ENCODE data around the gene SCO1.
"Not testable (repeated sequence)": the region's sequence is repeated elsewhere in the genome, so short reads cannot be mapped to it uniquely, and the experiment has no call there.

The SCO1 gene

DNA sequence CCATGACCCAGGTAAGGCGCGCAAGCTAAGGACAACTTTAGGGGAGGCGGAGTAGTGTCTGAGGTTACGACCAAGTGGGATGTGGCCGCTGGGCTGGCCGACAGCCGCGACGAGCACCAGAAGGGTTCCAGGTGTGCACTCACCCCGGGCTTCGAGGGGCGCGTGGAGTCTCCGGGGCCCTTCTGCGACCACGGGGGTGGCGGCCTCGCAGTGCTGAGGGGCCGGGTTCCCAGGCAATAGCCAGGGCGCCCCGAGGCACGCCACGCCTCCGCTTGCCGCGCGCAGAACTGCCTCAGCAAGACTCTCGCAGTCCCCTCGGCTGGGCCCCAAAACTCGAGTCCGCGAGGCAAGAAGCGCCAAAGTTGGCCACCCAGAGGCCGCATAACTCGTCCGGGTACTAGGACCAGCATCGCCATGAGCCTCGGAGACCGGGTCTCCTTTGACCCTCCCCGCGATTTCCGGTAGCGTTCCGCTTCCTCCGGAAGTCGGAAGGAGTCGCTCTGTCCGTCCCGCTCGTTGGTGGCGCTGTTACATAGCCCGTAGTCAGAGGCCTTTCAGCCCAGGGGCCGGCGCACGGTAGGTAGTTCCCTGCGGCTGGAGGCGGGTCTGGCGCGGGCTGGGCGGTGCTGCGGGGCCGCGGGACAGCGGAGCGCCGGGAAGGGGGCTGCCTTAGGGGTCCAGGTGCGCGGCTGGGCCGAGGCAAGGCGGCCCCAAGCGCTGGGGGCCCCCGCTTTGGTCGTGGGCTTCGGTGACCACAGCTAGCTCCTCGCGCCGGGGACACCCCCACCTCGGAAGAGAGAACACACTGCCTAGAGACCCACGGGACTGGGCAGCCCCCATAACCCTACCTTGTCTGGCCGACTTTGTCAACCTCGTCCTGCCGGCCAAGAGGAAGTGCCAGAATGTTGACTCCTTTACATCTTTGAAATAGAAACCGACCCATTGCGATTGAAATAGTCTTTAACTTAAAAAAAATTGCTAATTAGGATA, at the start of gene SCO1, which contains the start of gene ADPRM:
TSS of gene SCO1 (minus strand) at position 442 of the 990 bp plus-strand sequence. CDS start at position 416, 26 bp downstream.
TSS of gene ADPRM (plus strand) at position 503 of the 990 bp plus-strand sequence. CDS start 7,333 bp downstream, outside the sequence.
- peak; percentile 92 for DNase-seq (ENCODE audit: low spot score)

DNA sequence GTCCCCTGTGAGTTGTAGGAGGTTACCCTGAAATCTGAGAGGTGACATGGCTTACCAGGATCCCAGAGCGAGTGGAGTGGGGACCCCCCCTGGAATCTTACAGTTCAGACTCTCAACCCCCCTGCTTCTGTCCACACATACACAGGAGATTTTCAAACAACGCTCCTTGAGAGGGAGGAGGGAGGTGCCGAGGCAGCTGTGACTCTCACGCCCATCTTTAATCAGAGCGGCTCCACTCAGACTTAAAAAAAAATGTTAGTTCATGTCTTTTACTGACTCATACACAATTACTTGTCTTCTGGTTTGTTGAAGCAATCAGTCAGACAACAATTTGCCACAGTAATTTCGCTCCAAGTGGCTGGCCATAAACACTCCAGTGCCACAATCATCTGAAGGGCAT, 47.9 kb upstream of the SCO1 start:
- no peak for DNase-seq (ENCODE audit: low spot score)

DNA sequence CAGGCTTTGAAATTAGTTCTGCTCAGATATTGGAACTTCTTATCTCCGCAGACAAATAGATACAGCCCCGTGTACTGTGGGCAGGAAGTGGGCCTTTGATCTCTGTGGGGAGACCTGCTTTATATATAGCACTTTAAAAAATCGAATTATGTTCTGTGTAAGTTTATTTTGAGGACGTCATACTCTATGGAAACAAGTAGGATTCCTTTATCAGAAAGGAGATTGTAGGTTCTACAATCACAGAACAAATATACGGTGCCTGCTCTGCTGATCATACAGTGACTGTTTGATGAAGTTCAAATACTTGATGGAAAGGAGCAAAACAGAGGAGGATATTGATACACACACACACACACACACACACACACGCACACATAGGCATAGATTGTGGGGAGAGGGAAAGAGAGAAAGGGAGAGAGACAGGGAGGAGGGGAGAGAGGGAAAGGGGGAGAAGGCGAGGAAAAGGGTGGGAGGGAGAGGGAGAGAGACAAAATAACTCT, 47.2 kb upstream of the SCO1 start:
- DNase-seq (ENCODE audit: low spot score), result no peak

DNA sequence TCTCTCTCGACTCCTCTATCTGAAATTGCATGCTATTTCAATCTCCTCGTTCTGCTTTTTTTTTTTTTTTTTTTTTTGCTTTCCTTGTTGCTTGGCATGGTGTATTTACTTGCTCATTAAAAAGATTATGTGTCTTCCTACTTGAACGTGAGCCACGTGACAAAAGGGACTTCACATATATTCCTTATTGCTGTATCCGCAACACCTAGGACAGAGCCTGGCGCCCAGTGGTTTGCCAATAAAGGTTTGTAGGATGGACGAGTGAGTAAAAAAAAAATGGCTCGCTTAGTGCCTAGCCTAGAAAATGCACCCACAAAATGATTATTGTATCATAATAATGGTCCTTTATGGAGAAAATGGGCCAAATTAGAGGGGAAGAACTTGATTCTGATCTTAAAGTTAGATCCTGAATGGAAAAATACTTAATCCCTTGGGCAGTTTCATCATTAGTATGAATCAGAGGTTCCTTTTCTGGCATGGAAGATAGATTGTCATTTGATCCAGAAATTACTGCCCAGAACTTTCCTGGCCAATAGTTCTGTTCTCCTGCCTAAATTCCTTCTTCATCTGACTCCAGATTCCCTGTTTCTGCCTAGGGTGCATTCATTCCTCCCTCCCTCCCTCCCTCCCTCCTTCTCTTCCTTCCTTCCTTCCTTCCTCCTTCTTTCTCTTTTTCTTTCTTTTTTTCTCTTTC, 46.1 kb upstream of the SCO1 start:
- no peak for DNase-seq (ENCODE audit: low spot score)

DNA sequence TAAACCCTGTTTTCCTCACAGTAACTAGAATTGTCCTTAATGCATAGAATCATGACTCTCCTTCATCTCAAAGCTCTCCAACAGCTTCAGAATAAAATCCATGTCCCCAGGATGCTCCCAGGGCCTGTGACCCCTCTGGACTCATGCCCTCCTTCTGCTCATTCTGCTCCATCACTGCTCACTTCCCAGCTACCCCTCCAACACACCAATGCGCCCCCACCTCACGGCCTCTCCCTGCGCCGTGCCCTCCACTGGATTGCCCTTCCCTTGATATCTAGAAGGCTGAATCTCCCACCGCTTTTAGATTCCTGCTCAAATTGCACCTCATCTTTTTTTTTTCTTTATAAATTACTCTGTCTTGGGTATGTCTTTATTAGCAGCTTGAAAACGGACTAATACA, 45.1 kb upstream of the SCO1 start:
- no peak for DNase-seq (ENCODE audit: low spot score)

DNA sequence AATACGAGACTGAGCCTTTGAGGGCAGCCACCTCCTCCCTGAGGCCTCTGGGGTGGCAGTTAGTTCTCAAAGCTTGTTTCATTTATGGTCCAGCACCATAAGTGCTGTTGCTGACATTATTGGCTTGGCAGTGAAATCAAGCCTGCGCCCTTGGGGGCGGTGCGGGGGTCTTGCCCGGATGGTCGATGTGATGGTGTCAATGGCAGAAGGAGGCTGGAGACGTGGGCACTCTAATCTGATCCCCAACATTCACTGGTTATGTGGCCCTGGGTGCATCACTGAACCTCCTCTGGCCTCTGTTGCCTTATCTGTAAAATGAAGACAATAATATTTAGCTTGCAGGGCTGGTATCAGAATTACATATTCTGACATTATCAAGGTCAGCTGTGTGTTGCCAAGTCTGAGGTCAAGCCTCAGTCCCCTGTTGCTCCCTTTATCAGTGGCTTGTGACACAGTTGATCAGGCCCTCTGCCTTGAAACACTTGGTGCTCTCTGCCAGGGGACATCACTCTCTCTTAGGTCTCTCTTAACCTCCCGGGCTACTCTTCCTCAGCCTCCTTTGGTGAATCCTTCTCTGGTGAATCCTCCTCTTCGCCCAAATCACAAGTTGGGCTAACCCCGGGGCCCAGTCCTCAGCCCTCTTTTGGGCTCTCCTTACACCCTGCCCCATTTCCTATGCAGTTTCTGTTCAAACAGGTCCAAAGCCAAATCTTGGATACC, 44.2 kb upstream of the SCO1 start:
- DNase-seq (ENCODE audit: low spot score), result no peak

DNA sequence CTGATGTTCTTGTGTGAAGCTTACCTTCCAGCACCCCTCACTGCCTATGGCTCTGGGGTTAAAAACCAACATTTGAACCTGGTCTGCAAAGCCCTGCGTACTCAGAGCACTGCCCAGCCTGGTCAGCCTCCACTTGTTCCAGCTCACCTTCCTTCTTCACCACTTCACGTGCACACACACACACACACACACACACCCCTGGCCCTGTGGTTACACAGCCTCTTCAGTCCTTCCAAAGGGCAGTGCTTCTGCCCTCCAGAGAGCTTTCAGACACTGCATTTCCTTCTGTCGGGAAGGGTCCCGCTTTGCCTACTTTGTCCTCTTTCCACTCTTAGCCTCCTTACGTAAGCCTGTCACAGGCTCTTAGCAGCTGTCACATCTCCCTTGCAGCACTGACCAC, 42.1 kb upstream of the SCO1 start:
- no peak for DNase-seq (ENCODE audit: low spot score)

DNA sequence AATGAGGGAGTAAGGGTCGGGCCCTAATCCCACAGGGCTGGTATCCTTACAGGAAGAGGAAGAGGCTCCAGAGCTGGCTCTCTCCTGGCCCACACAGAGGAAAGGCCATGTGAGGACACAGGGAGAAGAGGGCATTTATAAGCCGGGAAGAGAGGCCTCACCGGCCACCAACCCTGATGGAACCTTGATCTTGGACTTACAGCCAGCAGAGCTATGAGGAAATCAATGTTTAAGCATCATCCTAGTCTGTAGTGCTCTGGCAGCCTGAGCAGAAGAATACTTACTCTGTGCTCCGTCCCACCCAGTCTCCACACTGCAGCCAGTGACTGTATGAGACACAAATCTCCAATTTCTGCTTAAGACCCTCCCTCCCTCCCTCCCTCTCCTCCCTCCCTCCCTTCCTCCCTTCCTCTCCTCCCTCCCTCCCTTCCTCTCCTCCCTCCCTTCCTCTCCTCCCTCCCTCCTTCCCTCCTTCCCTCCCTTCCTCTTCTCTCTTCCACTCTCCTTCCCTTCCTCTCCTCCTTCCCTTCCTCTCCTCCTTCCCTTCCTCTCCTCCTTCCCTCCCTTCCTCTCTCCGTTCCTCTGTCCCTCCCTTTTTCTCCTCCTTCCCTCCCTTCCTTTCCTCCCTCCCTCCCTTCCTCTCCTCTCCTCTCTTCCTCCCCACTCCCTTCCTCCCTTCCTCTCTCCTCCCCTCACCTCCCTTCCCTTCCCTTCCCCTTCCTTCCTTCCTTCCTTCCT, 41.4 kb upstream of the SCO1 start:
- DNase-seq (ENCODE audit: low spot score), result no peak

DNA sequence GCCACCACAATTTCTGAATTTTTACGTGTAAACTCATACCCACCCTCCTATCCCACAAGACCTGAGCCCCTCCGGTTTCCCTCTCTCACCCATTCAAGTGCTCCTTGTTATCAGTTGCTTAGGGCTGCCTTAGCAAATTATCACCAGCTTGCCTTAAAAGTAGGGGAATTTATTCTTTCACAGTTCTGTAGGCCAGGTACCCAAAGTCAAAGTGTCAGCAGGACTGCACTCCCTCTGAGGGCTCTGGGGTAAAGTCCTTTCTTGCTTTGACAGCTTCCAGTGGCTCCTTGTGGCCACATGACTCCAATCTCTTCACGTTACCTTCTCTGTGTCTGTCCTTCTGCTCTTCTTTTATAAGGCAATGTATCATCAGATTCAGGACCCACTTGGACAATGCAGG, 40.4 kb upstream of the SCO1 start:
- DNase-seq (ENCODE audit: low spot score), result no peak

DNA sequence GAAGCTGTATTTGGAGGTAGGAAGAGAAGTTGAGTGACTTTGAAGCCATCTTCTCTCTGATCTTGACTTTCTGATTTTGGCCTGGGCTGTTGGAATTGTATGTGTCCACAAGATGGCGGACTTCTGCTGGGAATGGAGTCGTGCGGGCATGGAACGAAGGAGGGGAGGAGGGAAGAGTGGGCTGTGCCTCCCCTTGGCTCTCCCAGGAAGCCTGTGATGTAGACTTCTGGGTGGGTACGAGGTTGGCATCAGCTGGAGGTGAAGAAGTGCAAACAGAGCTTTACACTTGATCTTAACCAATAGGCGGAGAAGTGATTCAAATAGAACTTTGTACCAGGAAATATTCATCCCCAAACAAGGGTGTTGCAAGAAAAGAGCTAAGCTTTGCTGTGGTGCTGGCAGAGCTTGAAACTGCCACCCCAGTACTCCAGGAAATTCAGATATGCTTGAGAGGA, 39.9 kb upstream of the SCO1 start:
- DNase-seq (ENCODE audit: low spot score), result peak; percentile 13

DNA sequence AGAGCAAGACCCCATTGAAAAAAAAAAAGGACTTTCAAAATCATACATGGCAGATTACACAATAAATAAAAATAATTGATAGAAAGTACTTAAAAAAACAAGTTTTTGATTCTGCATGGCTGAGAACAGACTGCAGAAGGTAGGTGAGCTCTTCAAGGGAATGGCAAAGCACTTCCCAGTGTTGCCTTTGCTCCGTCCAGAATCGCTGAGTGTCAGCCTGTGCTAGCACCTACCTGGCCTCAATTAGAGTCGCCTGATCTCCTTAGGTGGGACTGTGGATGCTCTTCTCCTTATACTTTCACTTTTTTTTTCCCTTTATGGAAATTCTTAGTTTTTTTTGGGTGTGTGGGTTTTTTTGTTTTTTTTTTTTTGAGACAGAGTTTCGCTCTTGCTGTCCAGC, 38.5 kb upstream of the SCO1 start:
- DNase-seq (ENCODE audit: low spot score), result no peak

DNA sequence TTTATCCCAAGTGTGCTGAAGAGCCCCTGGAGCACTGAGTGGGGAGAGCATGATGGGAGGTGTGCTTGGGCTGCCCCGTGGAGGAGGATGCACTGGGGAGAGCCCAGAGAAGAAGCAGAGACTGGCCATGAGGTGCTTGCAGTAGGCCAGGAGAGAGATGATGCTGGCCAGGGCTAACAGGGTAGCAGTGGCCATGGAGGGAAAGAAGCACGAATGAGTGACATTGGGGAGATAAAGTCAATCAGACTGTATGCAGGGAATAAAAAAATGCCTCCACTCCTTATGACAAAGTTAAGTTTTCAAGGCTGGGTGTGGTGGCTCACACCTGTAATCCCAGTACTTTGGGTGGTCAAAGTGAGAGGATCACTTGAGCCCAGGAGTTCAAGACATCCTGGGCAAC, 37.9 kb upstream of the SCO1 start:
- DNase-seq (ENCODE audit: low spot score), result no peak

DNA sequence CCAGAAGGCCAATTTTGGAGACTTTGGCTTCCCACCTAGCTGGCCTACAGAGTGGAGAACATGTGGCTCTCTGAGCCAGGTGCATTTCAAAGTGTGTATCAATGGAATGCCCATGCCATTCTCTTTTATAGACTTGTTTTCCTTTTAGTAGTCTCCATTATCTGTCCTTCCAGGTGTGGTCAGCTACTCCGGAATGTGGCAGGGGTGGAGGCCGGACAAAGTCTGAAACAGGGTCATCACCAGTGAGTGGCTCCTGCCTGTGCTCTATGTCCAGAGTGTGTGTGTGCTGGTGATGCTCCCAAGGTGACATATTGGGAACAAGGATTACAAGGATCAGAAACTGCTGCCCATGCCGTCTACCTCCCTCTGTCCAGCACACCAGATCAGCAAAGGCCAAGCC, 36.3 kb upstream of the SCO1 start:
- no peak for DNase-seq (ENCODE audit: low spot score)

DNA sequence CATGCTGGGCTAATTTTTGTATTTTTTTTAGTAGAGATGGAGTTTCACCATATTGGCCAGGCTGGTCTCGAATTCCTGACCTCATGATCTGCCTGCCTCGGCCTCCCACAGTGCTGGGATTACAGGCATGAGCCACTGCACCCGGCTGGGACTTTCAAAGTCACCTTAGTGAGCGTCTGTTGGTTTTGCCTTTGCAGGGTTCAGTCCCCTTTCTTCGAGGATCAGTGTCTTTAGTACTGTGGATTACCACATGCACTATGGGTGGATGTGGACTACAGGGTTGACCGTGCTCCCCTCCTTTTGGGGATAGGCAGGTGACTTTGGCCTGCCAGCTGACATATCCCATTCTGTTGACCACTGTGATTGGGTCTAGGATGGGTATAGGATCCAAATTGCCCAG, 34.8 kb upstream of the SCO1 start:
- not testable (repeated sequence) for DNase-seq (ENCODE audit: low spot score)

DNA sequence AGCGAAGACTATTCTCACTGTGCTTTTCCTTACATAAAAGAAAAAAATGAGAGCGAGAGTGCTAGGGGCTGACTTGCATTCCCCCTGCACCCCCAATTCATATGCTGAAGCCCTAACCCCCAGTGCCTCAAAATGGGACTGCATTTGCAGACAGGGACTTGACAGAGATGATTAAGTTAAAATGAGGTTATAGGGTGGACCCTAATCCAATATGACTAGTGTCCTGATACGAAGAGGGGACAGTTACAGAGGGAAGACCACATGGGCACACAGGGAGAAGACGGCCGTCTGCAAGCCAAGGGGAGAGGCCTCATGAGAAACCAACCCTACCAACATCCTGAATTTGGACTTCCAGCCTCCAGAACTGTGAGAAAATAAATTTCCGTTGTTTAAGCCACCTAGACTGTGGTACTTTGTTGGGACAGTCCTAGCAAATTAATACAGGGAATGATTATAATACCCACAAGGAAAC, 34.1 kb upstream of the SCO1 start:
- no peak for DNase-seq (ENCODE audit: low spot score)

DNA sequence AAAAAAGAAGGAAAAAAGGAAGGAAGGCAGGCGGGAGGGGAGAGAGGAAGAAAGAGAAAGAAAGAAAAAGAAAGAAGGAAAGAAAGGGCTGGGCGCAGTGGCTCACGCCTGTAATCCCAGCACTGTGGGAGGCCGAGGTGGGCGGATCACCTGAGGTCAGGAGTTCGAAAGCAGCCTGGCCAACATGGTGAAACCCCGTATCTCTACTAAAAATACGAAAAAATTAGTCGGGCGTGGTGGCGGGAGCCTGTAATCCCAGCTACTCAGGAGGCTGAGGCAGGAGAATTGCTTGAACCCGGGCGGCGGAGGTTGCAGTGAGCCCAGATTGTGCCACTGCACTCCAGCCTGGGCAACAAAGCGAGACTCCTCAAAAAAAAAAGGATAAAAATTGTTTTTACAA, 32.9 kb upstream of the SCO1 start:
- DNase-seq (ENCODE audit: low spot score), result not testable (repeated sequence)

DNA sequence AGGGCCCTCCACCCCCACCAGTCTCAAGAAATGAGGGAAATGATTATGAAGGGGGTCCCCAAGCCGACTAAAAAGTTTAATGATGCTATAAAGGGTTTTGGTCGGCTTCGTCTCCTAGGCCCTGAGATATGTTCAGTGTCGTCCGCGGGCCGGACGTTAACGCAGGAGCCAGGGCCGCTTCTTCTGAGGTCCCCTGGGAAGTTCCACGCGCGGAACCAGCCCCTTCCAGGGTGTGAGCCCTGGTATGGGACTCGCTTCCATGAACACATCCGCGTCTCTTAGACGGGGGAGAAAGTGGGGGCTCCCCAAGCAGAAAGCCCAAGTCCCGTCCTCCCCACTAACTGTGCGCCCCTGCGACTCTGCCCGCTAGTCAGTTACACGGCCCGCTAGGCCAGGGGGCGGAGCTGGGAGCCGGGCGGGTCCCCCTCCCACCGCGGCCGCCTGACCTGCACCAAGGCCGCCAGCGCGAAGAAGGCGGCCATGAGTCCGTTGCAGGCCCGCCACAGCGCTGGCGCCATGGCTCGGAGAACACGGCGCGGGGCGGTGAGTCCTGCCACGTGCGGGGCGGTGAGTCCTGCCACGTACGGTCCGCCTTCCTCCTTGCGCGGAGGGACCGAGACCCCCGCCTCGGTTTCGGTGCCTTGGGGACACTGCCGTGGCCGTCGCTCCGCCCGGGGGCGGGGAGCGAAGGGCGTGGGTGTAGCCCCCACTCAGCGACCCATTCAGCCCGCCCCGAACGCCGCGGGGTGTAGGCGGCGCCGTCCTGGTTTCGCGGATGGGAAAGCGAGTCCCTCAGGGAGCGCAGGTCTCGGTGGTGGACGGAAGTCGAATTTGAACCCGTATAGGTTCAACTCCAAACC, 32.2 kb upstream of the SCO1 start, which contains the start of gene TMEM220:
TSS of gene TMEM220 (minus strand) at position 690 of the 860 bp plus-strand sequence. CDS start at position 518, 172 bp downstream.
- no peak for DNase-seq (ENCODE audit: low spot score)

DNA sequence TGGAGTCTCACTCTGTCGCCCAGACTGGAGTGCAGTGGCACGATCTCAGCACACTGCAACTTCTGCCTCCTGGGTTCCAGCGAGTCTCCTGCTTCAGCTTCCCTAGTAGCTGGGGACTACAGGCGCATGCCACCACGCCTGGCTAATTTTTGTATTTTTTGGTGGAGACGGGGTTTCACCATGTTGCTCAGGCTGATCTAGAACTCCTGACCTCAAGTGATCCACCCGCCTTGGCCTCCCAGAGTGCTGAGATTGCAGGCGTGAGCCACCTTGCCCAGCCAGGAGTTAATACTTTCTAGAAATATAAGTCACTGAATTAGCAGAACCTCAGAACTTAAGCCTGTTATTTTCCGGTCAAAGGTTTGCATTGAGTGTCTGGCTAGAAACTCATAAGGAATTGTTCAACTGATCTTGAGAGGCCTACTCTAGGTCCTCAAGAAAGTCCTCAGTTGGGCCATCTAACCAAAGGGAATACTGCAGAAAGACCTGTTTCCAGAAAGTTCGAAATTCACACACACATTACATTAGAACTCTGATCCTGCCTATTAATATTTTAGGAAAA, 31.1 kb upstream of the SCO1 start:
- DNase-seq (ENCODE audit: low spot score), result no peak

DNA sequence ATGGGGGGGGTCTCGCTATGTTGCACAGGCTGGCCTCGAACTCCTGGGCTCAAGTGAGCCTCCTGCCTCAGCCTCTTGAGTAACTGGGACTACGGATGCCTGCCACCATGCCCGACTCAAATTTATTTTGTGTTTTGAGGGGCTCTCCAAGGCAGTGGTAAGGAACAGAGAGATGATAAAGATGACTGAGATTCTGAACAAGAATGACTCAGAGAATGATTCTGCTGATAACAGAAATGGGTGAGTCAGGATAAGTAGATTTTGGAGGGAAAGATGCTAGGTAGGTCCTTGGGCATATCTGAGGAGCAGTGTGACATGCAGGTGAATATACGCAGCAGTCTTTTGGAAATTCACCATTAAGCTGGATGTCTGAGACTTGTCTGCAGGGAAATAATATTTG, 29.9 kb upstream of the SCO1 start:
- DNase-seq (ENCODE audit: low spot score), result no peak

DNA sequence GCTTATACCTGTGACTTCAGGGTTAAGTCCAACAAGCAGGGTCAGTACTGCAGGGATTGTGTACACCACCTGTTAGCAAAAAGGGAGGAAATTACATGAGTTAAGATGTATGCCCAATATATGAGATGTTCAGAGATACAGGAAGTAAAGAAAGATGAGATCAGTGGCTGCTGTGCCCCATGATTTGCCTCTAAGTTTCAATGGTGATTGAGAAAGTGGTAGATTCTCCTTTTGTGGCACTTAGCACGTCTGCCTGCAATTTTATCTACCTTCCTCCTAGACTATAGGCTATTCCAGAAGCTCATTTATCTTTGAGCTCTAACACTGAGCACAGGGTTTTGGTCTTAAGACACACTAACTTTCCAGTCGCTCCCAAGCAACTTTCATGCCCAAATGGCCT, 28.9 kb upstream of the SCO1 start:
- no peak for DNase-seq (ENCODE audit: low spot score)

Data from hematopoietic multipotent progenitor cell treated with erythropoietin and hydrocortisone succinate and interleukin-3 and kit ligand, for 15 days (in vitro differentiated cells).